HK-2 (cell line): Measurements from ENCODE around the gene LRCH4.
A peak's percentile ranks its signal among the peaks of the same experiment; 100 is the strongest.
"Not testable (repeated sequence)": the region's sequence is repeated elsewhere in the genome, so short reads cannot be mapped to it uniquely, and the experiment has no call there.

Source experiments
- DNase-seq: peaks from one replicate; pipeline ENCODE4 v3.0.0-alpha.2; 2018; ENCODE audit not compliant: unreplicated experiment

The LRCH4 gene

DNA sequence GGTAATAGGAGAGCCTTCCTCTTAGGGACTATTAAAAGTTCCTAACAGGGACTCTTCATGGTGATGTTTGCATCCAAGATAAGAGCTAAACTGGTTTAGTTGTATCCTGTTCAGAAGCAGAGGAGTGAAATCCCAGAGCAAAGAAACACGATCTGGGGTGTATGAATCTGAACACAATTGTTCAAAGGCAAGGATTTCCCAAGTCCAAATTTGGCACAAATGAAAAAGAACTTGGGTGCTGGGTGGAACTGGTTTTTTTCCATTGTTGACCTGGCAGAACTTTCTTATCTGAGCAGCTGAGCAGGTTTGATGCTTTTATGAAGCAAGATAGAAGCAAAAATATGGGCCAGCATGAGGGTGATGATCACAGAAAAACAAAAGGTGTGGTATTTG is 41.0 kb downstream of the LRCH4 start:
- DNase-seq, result no peak

DNA sequence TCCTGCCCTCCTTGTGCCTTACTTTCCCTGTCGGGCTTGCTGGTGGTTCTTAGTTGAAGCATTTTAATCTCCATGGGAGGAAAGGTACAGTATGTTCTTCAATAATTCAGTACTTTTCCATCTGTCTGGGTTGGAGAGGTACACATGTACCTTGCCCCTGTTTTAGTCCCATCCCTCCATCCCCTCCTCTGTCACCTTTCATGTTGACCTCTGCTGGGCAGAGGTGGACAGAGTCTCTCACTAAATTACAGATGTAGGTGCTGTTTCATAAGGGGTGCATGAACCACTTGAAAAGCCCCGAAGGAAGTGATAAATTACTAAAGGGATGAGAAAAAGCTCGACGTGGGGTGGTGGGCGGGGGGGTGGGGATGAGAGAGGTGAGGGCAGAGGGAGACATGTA is 41.5 kb downstream of the LRCH4 start:
- no peak for DNase-seq

DNA sequence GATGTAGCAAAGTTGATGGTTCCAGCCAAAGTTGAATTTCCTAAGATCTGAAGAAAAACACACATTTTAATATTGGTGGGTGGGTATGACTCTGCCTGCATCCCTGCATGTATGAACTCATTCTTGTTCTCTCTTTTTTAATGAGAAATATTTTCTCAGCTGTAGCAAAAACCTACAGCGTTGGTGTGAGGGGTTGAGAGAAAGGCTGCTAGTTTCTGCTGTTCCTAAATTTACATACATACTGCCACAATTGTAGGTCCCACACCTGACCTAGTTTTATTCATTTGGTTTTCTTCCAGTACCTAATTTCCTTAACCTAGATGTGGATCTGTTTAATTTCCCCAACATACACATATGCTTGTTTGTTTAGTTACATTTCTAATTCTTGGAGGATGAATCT is 42.3 kb downstream of the LRCH4 start:
- DNase-seq, result no peak

GRCh38 chr7:100541309-100541708 is 44.6 kb downstream of the LRCH4 start:
- not testable (repeated sequence) for DNase-seq

DNA sequence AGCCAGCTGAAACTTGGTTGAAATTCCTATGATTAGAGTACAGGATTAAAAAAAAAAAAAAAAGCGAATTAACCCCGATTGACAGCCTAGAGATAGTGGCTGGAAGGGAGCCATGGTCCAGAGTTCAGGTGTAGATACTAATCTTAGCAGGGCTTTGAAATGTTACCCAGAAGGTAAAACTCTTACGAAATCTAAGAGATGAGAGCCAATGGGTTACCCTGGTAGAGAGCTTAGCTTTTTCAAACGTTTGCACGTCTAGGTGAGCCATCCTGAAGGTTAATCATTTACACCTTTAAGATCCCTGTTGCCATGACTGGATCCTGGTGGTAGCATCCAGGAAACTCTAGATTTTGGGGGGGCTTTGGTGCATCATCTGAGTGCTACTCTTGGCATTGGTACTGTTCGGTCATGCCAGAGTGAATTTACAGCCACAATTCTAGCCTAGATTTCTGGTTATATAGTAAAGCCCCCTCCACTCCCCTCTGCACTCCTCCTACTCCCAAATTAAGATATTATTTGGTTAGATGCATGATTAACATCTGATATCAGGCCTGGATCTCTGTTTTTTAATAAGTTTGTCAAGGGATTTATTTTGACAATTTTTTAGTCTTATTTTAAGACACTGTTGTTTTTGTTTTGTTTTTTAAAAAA is 45.7 kb downstream of the LRCH4 start:
- no peak for DNase-seq

GRCh38 chr7:100539436-100540006 is 46.4 kb downstream of the LRCH4 start:
- no peak for DNase-seq

- peak; percentile 100 for DNase-seq
These were observed 47.1 kb downstream of the LRCH4 start, which contains the start of gene AGFG2 for GRCh38 chr7:100538654-100539435. AGFG2 (plus strand) TSS chr7:100539203; CDS start chr7:100539347, 144 bp downstream.

DNA sequence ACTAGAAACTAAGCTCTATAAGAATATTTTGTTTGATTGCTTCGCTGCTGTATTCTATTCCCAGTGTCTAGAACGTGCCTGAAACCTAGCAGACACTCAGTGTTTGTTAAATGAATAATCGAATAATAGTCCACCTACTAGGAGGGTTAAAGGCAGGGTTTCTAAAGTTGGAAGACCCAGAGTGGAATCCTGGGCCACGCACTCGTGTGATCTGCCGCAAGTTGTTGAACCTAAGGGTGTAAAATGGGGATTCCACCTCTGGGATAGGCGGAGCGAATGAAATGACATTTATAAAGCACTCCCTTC is 47.6 kb downstream of the LRCH4 start:
- DNase-seq, result no peak

DNA sequence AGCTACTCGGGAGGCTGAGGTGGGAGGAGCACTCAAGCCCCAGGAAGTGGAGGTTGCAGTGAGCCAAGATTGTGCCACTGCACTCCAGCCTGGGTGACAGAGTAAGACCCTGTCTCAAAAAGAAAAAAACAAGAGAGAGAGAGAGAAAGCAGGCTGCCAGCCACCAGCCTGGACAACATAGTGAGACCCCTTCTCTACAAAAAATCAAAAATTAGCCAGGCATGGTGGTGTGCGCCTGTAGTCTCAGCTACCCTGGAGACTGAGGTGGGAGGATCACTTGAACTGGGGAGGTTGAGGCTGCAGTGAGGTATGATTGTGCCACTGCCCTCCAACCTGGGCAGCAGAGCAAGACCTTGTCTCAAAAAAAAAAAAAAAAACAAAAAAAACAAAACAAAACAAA is 49.2 kb downstream of the LRCH4 start:
- DNase-seq, result not testable (repeated sequence)

DNA sequence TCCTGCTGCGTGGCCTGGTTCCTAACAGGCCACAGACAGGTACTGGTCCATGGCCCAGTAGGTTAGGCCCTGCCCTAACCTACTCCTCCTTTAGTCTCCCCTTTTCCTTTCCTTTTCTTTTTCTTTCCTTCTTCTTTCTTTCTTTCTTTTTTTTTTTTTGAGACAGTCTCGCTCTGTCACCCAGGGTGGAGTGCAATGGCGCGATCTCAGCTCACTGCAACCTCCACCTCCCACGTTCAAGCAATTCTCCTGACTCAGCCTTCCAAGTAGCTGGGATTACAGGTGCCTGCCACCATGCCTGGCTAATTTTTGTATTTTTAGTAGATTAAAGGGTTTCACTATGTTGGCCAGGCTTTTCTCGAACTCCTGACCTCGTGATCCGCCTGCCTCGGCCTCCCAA is 49.9 kb downstream of the LRCH4 start:
- DNase-seq, result not testable (repeated sequence)

- no peak for DNase-seq
These were observed 53.5 kb downstream of the LRCH4 start for GRCh38 chr7:100532165-100533022.

DNA sequence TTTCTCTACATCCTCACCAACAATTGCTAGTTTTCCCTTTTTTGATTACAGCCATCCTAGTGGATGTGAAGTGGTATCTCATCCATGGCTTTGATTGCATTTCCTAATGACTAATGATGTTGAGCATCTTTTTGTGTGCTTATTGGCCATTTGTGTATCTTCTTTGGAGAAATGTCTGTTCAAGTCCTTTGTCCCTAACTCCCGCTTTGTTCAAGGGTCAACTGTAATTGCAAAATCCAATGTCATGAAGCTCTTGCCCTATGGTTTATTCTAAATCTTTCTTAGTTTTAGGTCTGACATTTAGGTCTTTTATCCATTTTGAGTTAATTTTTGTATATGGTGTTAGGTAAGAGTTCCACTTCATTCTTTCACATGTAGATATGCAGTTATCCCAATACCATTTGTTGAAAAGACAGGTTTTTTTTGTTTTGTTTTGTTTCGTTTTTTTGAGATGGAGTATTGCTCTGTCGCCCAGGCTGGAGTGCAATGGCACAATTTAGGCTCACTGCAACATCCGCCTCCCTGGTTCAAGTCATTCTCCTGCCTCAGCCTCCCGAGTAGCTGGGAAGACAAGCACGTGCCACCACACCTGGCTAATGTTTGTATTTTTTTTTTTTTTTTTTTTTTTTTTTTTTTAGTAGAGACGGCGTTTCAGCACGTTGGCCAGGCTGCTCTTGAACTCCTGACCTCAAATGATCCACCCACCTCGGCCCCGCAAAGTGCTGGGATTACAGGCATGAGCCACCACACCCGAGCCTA is 57.6 kb downstream of the LRCH4 start:
- not testable (repeated sequence) for DNase-seq
